ENCODE measurements around the gene GRB14.
"Not testable (repeated sequence)": the region's sequence is repeated elsewhere in the genome, so short reads cannot be mapped to it uniquely, and the experiment has no call there.

GRB14 gene

GRCh38 chr2:164644036-164644700, 22.9 kb upstream of the GRB14 start:
- H3K4me3 ChIP-seq (ENCODE audit: low read length): no peak overlapping the region
- no peaks in the 10 kb centered on the region for H3K4me1 ChIP-seq (ENCODE audit: insufficient read depth, low read length)
- H3K9ac ChIP-seq (ENCODE audit: low read depth, low read length): no peak overlapping the region
- 93% methylated on average over 1 of the region's 1 CpG for WGBS
- H3K9me3 ChIP-seq (ENCODE audit: insufficient read depth, low read depth, low read length): peaks cover 12% of the 10 kb centered on the region
- H3K27me3 ChIP-seq (ENCODE audit: insufficient read depth, low read length): no peaks in the 10 kb centered on the region
- no peaks in the 10 kb centered on the region for H3K36me3 ChIP-seq (ENCODE audit: insufficient read depth, low read length)
- H3K27ac ChIP-seq (ENCODE audit: low read depth, low read length): no peak overlapping the region

- H3K9ac ChIP-seq (ENCODE audit: low read depth, low read length): no peak overlapping the region
- H3K9me3 ChIP-seq (ENCODE audit: insufficient read depth, low read depth, low read length): 0 out of 2 replicates have a peak, but pooled peaks cover 3% of the 10 kb centered on the region
- H3K4me1 ChIP-seq (ENCODE audit: insufficient read depth, low read length): no peaks in the 10 kb centered on the region
- H3K27ac ChIP-seq (ENCODE audit: low read depth, low read length): no peak overlapping the region
- 95% methylated on average over 6 of the region's 8 CpGs for WGBS
- H3K36me3 ChIP-seq (ENCODE audit: insufficient read depth, low read length): no peaks in the 10 kb centered on the region
- H3K27me3 ChIP-seq (ENCODE audit: insufficient read depth, low read length): no peaks in the 10 kb centered on the region
- no peak overlapping the region for H3K4me3 ChIP-seq (ENCODE audit: low read length)
Observed at GRCh38 chr2:164642946-164643555, 21.8 kb upstream of the GRB14 start.

- no peaks in the 10 kb centered on the region for H3K4me1 ChIP-seq (ENCODE audit: insufficient read depth, low read length)
- H3K9me3 ChIP-seq (ENCODE audit: insufficient read depth, low read depth, low read length): no peaks in the 10 kb centered on the region
- H3K4me3 ChIP-seq (ENCODE audit: low read length): no peak overlapping the region
- WGBS: 92% methylated on average over 2 of the region's 2 CpGs
- no peaks in the 10 kb centered on the region for H3K36me3 ChIP-seq (ENCODE audit: insufficient read depth, low read length)
- no peak overlapping the region for H3K27ac ChIP-seq (ENCODE audit: low read depth, low read length)
- no peak overlapping the region for H3K9ac ChIP-seq (ENCODE audit: low read depth, low read length)
- no peaks in the 10 kb centered on the region for H3K27me3 ChIP-seq (ENCODE audit: insufficient read depth, low read length)
Observed at GRCh38 chr2:164642268-164642667, 21.0 kb upstream of the GRB14 start.

GRCh38 chr2:164628319-164628718, 7.0 kb upstream of the GRB14 start:
- not testable (repeated sequence) for H3K36me3 ChIP-seq (ENCODE audit: insufficient read depth, low read length)
- WGBS: 94% methylated on average over 2 of the region's 3 CpGs

GRCh38 chr2:164625378-164625971, 4.2 kb upstream of the GRB14 start:
- WGBS: 88% methylated on average over 2 of the region's 3 CpGs
- H3K4me1 ChIP-seq (ENCODE audit: insufficient read depth, low read length): peaks cover 29% of the 10 kb centered on the region
- H3K27ac ChIP-seq (ENCODE audit: low read depth, low read length): no peak overlapping the region
- H3K9me3 ChIP-seq (ENCODE audit: insufficient read depth, low read depth, low read length): no peaks in the 10 kb centered on the region
- H3K4me3 ChIP-seq (ENCODE audit: low read length): no peak overlapping the region
- H3K36me3 ChIP-seq (ENCODE audit: insufficient read depth, low read length): no peaks in the 10 kb centered on the region
- peaks cover 5% of the 10 kb centered on the region; the same call in 1 of the 2 replicates for H3K27me3 ChIP-seq (ENCODE audit: insufficient read depth, low read length)
- no peak overlapping the region for H3K9ac ChIP-seq (ENCODE audit: low read depth, low read length)

More at GRCh38 chr2:164628319-164628718, 7.0 kb upstream of the GRB14 start:
- H3K27ac ChIP-seq (ENCODE audit: low read depth, low read length); H3K27me3 ChIP-seq (ENCODE audit: insufficient read depth, low read length); H3K9ac ChIP-seq (ENCODE audit: low read depth, low read length); H3K4me3 ChIP-seq (ENCODE audit: low read length); H3K9me3 ChIP-seq (ENCODE audit: insufficient read depth, low read depth, low read length): not testable (repeated sequence)
- peaks cover 14% of the 10 kb centered on the region for H3K4me1 ChIP-seq (ENCODE audit: insufficient read depth, low read length)

GRCh38 chr2:164624316-164624715, 3.0 kb upstream of the GRB14 start:
- H3K9me3 ChIP-seq (ENCODE audit: insufficient read depth, low read depth, low read length): no peaks in the 10 kb centered on the region
- peaks cover 39% of the 10 kb centered on the region for H3K4me1 ChIP-seq (ENCODE audit: insufficient read depth, low read length)
- H3K4me3 ChIP-seq (ENCODE audit: low read length): no peak overlapping the region
- 84% methylated on average over 2 of the region's 2 CpGs for WGBS
- peaks cover 5% of the 10 kb centered on the region; the same call in 1 of the 2 replicates for H3K27me3 ChIP-seq (ENCODE audit: insufficient read depth, low read length)
- H3K9ac ChIP-seq (ENCODE audit: low read depth, low read length): no peak overlapping the region
- H3K27ac ChIP-seq (ENCODE audit: low read depth, low read length): no peak overlapping the region; the same call in 1 of the 2 replicates
- no peaks in the 10 kb centered on the region for H3K36me3 ChIP-seq (ENCODE audit: insufficient read depth, low read length)

GRCh38 chr2:164622338-164623106, 1.2 kb upstream of the GRB14 start:
- peak overlapping the region; percentile 80; the same call in 1 of the 2 replicates for H3K9ac ChIP-seq (ENCODE audit: low read depth, low read length)
- H3K9me3 ChIP-seq (ENCODE audit: insufficient read depth, low read depth, low read length): no peaks in the 10 kb centered on the region
- 0 out of 2 replicates have a peak, but pooled peaks cover 6% of the 10 kb centered on the region for H3K36me3 ChIP-seq (ENCODE audit: insufficient read depth, low read length)
- peak overlapping the region; percentile 63; the same call in 1 of the 2 replicates for H3K27ac ChIP-seq (ENCODE audit: low read depth, low read length)
- H3K27me3 ChIP-seq (ENCODE audit: insufficient read depth, low read length): peaks cover 5% of the 10 kb centered on the region; the same call in 1 of the 2 replicates
- WGBS: 51% methylated on average over 12 of the region's 12 CpGs
- peak overlapping the region; percentile 74 for H3K4me3 ChIP-seq (ENCODE audit: low read length)
- H3K4me1 ChIP-seq (ENCODE audit: insufficient read depth, low read length): peaks cover 40% of the 10 kb centered on the region

- H3K36me3 ChIP-seq (ENCODE audit: insufficient read depth, low read length): 0 out of 2 replicates have a peak, but pooled peaks cover 6% of the 10 kb centered on the region
- peaks cover 5% of the 10 kb centered on the region; the same call in 1 of the 2 replicates for H3K27me3 ChIP-seq (ENCODE audit: insufficient read depth, low read length)
- peak overlapping the region; percentile 80 for H3K9ac ChIP-seq (ENCODE audit: low read depth, low read length)
- H3K9me3 ChIP-seq (ENCODE audit: insufficient read depth, low read depth, low read length): no peaks in the 10 kb centered on the region
- peak overlapping the region; percentile 74 for H3K4me3 ChIP-seq (ENCODE audit: low read length)
- 0% methylated on average over 11 of the region's 13 CpGs for WGBS
- H3K27ac ChIP-seq (ENCODE audit: low read depth, low read length): peak overlapping the region; percentile 63; the same call in 1 of the 2 replicates
- peaks cover 40% of the 10 kb centered on the region for H3K4me1 ChIP-seq (ENCODE audit: insufficient read depth, low read length)
Observed at GRCh38 chr2:164621764-164622105, 453 bp upstream of the GRB14 start.

GRCh38 chr2:164620457-164620856, 825 bp downstream of the GRB14 start:
- Histone ChIP-seq H3K27ac (ENCODE audit: low read depth, low read length) (peak overlapping the region; percentile 76; the same call in 1 of the 2 replicates), H3K9me3 (ENCODE audit: insufficient read depth, low read depth, low read length) (no peaks in the 10 kb centered on the region), H3K4me3 (ENCODE audit: low read length) (peak overlapping the region; percentile 76), H3K9ac (ENCODE audit: low read depth, low read length) (peak overlapping the region; percentile 74), H3K36me3 (ENCODE audit: insufficient read depth, low read length) (0 out of 2 replicates have a peak, but pooled peaks cover 6% of the 10 kb centered on the region), H3K4me1 (ENCODE audit: insufficient read depth, low read length) (peaks cover 40% of the 10 kb centered on the region), H3K27me3 (ENCODE audit: insufficient read depth, low read length) (peaks cover 5% of the 10 kb centered on the region; the same call in 1 of the 2 replicates)
- 5% methylated on average over 5 of the region's 7 CpGs for WGBS

GRCh38 chr2:164617466-164617865, 3.8 kb downstream of the GRB14 start:
- Histone ChIP-seq H3K4me1 (ENCODE audit: insufficient read depth, low read length) (peaks cover 17% of the 10 kb centered on the region), H3K27me3 (ENCODE audit: insufficient read depth, low read length) (peaks cover 5% of the 10 kb centered on the region; the same call in 1 of the 2 replicates), H3K27ac (ENCODE audit: low read depth, low read length) (no peak overlapping the region), H3K36me3 (ENCODE audit: insufficient read depth, low read length) (0 out of 2 replicates have a peak, but pooled peaks cover 8% of the 10 kb centered on the region), H3K9ac (ENCODE audit: low read depth, low read length) (no peak overlapping the region), H3K9me3 (ENCODE audit: insufficient read depth, low read depth, low read length) (no peaks in the 10 kb centered on the region), H3K4me3 (ENCODE audit: low read length) (no peak overlapping the region)
- WGBS: 93% methylated on average over 2 of the region's 2 CpGs
